ENCODE data around the gene PFDN2. TPM values are rescaled to one million over a fixed set of nuclear protein-coding genes. Genes with fewer than 3 reads are reported as not detected.

The PFDN2 gene
- total RNA-seq, 1 donor from 2014 or later, result 139 TPM

Other genes starting within 250 kb of the PFDN2 start
- not detected in 2 replicates for gene ITLN1, start 232.9 kb downstream of the PFDN2 start, total RNA-seq
- gene ITLN2, start 163.2 kb downstream of the PFDN2 start, total RNA-seq, result not detected in 2 replicates
- gene F11R, start 96.9 kb downstream of the PFDN2 start, total RNA-seq, result 15.4 and 15.5 TPM in 2 replicates
- gene TSTD1, start 79.1 kb downstream of the PFDN2 start, total RNA-seq, result 49.0 and 49.1 TPM in 2 replicates
- gene USF1, start 72.1 kb downstream of the PFDN2 start, total RNA-seq, result 49.1 and 53.2 TPM in 2 replicates
- gene ARHGAP30, start 48.1 kb downstream of the PFDN2 start, total RNA-seq, result 161 and 170 TPM in 2 replicates
- gene NECTIN4, start 28.5 kb downstream of the PFDN2 start, total RNA-seq, result 0.05 TPM in 1 of 2 replicates, not detected in the other
- gene KLHDC9, start 19.7 kb downstream of the PFDN2 start, total RNA-seq, result not detected in 2 replicates
- gene NIT1, start 68 bp upstream of the PFDN2 start, total RNA-seq, result 47.5 and 48.5 TPM in 2 replicates
- gene DEDD, start 14.6 kb upstream of the PFDN2 start, total RNA-seq, result 37.5 and 40.3 TPM in 2 replicates
- 91.5 and 91.8 TPM in 2 replicates for gene UFC1, start 35.9 kb upstream of the PFDN2 start, total RNA-seq
- gene USP21, start 41.5 kb upstream of the PFDN2 start, total RNA-seq, result 31.9 and 33.0 TPM in 2 replicates
- gene PPOX, start 48.4 kb upstream of the PFDN2 start, total RNA-seq, result 35.6 and 36.5 TPM in 2 replicates
- 57.5 and 57.6 TPM in 2 replicates for gene B4GALT3, start 59.5 kb upstream of the PFDN2 start, total RNA-seq
- 0.05 and 0.09 TPM in 2 replicates for gene ADAMTS4, start 81.0 kb upstream of the PFDN2 start, total RNA-seq
- 79.0 and 91.5 TPM in 2 replicates for gene NDUFS2, start 84.3 kb upstream of the PFDN2 start, total RNA-seq
- gene FCER1G, start 97.3 kb upstream of the PFDN2 start, total RNA-seq, result 0.60 and 0.71 TPM in 2 replicates
- not detected in 2 replicates for gene APOA2, start 105.6 kb upstream of the PFDN2 start, total RNA-seq
- gene TOMM40L, start 108.0 kb upstream of the PFDN2 start, total RNA-seq, result 22.7 and 24.9 TPM in 2 replicates
- not detected in 2 replicates for gene NR1I3, start 120.2 kb upstream of the PFDN2 start, total RNA-seq
- gene PCP4L1, start 140.7 kb upstream of the PFDN2 start, total RNA-seq, result not detected in 2 replicates
- 4.0 TPM in 2 replicates for gene MPZ, start 191.9 kb upstream of the PFDN2 start, total RNA-seq
- 186 and 190 TPM in 2 replicates for gene SDHC, start 196.3 kb upstream of the PFDN2 start, total RNA-seq
- not detected in 2 replicates for gene CFAP126, start 249.8 kb upstream of the PFDN2 start, total RNA-seq